Limb (tissue), 2 donors: ENCODE results near the gene GRAMD1A.
A peak's percentile ranks its signal among the peaks of the same experiment; 100 is the strongest.
"Not testable (repeated sequence)": the region's sequence is repeated elsewhere in the genome, so short reads cannot be mapped to it uniquely, and the experiment has no call there.

Source experiments
- DNase-seq, 2 donors: peaks; one replicate each; pipeline ENCODE4 v3.0.0-alpha.2; 2016; ENCODE audit errors: extremely low spot score in 2 of 2

GRAMD1A gene

GRCh38 chr19:35018379-35018778, 18.3 kb downstream of the GRAMD1A start:
- no peak for DNase-seq

- DNase-seq, result no peak
These were observed 19.0 kb downstream of the GRAMD1A start for GRCh38 chr19:35019144-35019543.

DNA sequence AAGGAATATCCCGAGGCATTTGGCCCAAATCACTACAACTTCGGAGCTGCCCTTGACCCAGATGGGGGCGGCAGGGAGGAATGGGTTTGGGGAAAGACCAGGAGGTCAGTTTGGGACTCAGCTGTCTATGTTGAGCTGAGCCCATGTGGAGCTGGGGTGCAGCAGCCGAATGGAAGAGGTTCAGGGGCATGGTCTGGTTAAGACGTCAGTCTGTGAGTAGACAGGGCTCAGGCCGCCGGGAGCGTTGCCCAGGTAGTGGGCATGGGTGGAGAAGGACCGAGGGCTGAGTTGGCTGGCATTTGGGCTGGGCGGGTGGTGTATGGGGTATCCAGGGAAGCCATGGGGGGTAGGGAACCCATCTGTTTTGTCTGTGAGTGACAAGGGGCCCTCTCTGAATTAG, 20.9 kb downstream of the GRAMD1A start:
- DNase-seq, result no peak

DNA sequence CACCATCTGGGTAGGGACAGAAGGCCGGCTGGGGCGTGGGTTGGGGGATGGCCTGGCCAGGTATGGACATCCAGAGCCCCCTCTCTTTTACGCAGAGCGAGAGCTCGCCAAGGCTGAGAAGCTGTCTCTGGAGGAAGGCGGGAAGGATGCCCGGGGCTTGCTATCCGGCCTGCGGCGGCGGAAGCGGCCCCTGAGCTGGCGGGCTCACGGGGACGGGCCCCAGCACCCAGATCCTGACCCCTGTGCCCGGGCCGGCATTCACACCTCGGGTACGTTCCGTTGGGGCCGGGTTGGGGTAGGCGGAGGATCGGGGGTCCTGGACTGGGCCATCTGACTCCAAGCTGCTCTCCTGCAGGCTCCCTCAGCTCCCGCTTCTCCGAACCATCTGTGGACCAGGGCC, 21.5 kb downstream of the GRAMD1A start:
- no peak for DNase-seq

DNA sequence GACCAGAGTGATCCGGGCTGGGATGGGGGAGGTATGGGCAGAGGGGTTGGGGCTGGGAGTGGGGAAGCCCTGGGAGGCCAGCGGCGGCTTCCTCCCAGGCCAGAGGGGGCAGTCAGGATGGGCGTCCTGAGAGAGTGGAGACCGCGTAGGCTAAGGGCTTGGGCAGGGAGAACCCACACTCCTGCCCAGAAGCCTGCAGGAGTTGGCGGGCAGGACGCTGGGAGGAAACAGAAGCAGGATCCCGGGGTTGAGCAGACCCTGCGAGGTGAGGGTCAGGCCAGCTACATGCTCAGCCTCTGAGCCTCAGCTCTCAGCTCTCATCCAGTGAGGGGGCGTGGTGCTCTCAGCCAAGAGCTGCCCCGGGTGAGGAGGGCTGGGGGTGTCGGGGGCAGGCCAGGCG, 22.3 kb downstream of the GRAMD1A start:
- DNase-seq, result no peak

DNA sequence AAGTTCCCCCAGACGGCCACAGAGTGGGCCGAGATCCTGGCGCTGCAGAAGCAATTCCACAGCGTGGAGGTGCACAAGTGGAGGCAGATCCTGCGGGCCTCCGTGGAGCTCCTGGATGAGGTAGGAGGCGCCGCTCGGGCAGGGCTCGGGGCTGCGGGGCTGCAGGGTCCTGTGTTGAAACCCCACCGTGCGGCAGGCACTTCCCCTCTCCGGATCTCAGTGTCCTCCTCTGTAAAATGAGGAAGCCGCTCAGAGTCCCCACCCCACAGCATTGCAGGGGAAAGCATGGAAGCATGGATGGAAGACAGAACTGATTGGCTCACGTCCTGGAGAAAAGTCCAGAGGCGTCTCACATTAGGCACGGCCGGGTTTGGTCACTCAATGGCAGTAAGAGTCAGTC, 23.3 kb downstream of the GRAMD1A start:
- no peak for DNase-seq

GRCh38 chr19:35024095-35024494, 24.0 kb downstream of the GRAMD1A start:
- no peak for DNase-seq

DNA sequence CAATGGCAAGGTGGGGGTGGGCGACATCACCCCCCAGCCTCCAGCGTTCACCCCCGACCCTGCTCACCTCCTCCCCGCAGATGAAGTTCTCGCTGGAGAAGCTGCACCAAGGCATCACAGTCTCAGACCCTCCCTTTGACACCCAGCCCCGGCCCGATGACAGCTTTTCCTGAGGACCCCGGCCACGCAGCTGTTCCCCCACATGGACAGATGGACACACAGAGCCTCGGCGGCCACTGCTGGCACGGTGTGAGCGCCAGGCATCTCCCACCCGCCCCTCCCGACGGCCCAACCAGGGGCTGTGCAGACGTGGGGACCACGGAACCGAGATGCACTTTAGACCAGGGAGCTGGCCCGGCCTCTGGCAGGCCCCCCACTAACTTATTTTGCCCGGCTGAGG, 25.8 kb downstream of the GRAMD1A start:
- no peak for DNase-seq

- DNase-seq, result no peak
These were observed 26.3 kb downstream of the GRAMD1A start for GRCh38 chr19:35026418-35026817.

GRCh38 chr19:35027009-35027408, 26.9 kb downstream of the GRAMD1A start:
- no peak for DNase-seq

DNA sequence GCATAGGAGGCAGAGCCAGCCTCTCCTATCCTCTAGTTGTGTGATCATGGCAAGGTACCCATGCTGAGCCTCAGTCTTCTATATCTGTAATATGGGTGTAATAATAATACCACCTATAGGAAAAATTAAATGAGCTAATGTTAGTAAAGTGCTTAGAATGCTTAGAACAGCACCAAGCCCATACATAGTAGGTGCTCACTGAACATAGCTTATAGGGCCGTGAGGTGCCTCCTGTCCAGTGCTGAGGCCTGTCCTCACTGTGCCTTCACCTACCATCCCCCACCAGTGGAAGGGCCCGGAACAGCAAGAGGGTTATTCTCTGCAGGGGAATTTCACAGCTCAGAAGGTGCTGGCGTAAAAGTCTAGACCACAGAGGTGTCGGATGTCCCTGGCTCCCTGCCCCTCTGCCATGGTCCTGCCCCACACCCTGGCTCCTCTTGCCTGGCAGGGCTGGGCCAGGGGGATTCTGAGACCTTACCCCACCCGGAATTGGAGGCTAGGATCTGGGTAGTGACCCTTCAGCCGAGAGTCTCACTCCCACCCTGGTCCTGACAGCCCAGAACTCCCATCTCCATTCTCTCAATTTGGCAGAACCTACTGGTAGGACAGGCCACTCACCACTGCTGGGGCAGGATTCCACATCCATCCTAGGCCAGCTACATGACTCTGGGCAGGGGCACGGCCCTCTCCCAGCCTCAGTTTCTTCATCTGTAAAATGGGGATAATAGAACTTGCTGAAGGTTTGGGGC, 27.9 kb downstream of the GRAMD1A start:
- no peak for DNase-seq

- not testable (repeated sequence) for DNase-seq
These were observed 28.4 kb downstream of the GRAMD1A start for GRCh38 chr19:35028600-35028885.

GRCh38 chr19:35029275-35029736, 29.2 kb downstream of the GRAMD1A start:
- DNase-seq, result not testable (repeated sequence)

GRCh38 chr19:35029737-35030256, 29.7 kb downstream of the GRAMD1A start:
- no peak for DNase-seq

DNA sequence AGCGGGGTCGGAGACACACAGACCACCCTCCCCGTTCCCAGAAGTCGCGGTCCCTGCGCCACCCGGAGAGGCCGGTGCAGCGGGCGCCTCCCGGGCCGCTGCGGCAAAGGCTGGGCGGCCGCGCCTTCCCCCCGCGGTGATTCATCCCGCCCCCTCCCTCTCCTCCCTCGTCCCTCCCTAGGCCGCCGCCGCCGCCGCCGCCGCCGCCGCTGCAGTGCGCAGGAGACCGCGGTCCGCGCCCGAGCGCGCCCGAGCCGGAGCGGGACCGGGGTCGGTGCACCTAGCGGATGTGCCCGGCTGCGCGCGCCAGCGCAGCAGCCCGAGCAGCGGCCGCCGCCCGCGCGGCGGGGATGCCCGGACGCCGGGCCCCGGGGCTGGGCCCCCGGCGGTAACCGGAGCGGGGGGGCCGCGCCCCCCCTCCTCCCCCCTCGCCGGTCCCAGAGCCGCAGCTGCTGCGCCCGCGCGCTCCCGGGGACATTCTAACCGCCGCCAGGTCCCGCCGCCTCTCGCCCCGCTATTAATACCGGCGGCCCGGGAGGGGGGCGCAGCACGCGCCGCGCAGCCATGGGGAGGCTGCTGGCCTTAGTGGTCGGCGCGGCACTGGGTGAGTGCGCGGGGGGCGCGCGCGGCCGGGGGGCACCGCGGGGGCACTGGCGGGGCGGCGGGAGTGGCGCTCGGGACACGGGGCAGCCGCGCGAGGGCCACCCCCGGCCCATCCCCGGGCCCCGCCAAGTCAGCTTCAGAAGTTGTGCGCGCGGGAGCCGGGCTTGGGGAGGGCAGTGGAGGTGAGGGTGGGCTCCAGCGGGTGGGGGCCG, 30.3 kb downstream of the GRAMD1A start, which contains the start of gene SCN1B:
Gene SCN1B (plus strand): TSS at position 214 of the 815 bp plus-strand sequence. CDS start 351 bp downstream, at position 565.
- peak in 1 of 2 donors; percentile 77 for DNase-seq

- peak in 1 of 2 donors; percentile 68 for DNase-seq
These were observed 31.2 kb downstream of the GRAMD1A start for GRCh38 chr19:35031072-35031881.

DNA sequence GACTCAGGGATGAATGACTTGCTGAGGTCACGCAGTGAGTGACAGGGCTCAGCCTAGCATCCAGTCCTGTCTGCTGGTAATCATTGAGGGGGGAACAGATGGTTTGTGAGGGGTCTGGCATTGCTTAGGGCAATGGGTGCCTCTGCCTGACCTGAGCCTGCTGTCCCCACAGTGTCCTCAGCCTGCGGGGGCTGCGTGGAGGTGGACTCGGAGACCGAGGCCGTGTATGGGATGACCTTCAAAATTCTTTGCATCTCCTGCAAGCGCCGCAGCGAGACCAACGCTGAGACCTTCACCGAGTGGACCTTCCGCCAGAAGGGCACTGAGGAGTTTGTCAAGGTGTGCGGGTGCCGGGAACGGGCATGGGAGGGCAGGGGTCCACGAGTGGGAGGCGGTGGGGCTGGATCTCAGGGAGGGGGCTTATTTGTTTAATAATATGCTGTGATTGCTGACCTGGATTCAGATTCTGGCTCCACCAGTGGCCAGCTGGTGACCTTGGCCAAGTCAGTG, 32.3 kb downstream of the GRAMD1A start:
- no peak for DNase-seq

DNA sequence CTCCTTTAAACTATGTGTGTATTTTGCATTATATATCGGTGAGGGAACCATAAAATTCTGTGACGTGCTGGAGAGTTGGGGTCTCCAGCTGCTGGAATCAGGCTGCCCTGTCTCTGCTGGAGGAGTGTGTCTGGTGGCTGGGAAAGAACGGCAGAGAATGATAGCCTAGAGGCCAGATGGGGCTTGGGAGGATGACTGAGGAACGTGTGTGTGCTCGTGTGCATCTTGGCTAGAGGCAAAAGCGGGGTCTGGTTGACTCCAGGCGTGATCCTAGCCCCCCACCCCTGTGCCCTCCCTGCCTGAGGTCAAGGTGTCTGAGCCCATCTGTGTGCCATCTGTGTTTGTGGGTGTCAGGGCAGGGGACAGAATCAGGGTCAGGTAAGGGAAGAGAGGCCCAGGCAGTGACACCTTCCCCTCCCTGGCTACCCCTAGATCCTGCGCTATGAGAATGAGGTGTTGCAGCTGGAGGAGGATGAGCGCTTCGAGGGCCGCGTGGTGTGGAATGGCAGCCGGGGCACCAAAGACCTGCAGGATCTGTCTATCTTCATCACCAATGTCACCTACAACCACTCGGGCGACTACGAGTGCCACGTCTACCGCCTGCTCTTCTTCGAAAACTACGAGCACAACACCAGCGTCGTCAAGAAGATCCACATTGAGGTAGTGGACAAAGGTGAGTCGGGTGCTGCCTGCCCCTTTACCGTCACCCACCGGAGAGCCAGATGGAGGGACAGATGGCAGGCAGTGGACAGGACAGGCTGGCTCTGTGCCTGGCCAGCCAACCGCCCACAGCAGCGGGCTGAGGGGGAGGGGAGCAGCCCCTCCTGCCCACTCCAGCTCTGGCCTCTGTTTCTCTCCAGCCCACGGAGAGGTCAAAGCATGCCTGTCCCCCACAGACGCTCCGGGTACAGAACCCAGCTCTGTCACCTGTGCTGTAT, 33.2 kb downstream of the GRAMD1A start:
- no peak for DNase-seq

- no peak for DNase-seq
These were observed 33.9 kb downstream of the GRAMD1A start for GRCh38 chr19:35034005-35034502.
